ES-I3 (cell line): ENCODE measurements around the gene PRTG.
"Not testable (repeated sequence)": the region's sequence is repeated elsewhere in the genome, so short reads cannot be mapped to it uniquely, and the experiment has no call there.

Experiments
- H3K36me3 ChIP-seq: 2 replicates; pipeline ENCODE4 v1.6.1; 2013; ENCODE audit warnings: mild to moderate bottlenecking, low read length, control low read depth, moderate library complexity; ENCODE audit not compliant: insufficient read depth
- H3K4me1 ChIP-seq: 2 replicates; pipeline ENCODE4 v1.6.1; 2013; ENCODE audit warnings: mild to moderate bottlenecking, control low read depth, low read length; ENCODE audit not compliant: insufficient read depth
- H3K9ac ChIP-seq: 2 replicates; pipeline ENCODE4 v1.6.1; 2013; ENCODE audit warnings: low read depth, mild to moderate bottlenecking, low read length, moderate library complexity
- H3K9me3 ChIP-seq: 2 replicates; pipeline ENCODE4 v1.6.1; 2013; ENCODE audit warnings: mild to moderate bottlenecking, low read length, moderate library complexity; ENCODE audit not compliant: control insufficient read depth, insufficient read depth

Gene PRTG

DNA sequence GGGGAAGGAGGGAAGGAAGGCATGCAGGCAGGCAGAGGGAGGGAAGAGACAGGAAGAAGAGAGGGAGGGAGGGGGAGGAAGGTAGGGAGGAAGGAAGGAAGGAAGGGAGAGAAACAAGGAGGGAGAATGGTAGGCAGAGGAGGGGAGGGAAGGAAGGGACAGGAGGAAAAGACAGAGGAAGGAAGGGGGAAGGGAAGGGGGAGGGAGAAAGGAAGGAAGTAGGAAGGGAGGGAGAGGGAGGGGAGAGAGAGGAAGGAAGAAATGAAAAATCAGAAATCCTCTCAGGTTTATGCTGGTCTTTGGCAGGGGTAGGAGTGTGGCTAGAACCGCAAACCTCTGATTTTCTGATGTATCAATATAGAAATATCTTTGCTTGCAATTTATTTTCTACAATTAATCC, 4.2 kb downstream of the PRTG start:
- Histone ChIP-seq H3K9ac (no peak overlapping the region), H3K36me3 (no peaks in the 10 kb centered on the region), H3K4me1 (0 out of 2 replicates have a peak, but pooled peaks cover 5% of the 10 kb centered on the region), H3K9me3 (peaks cover 2% of the 10 kb centered on the region; the same call in 1 of the 2 replicates)

DNA sequence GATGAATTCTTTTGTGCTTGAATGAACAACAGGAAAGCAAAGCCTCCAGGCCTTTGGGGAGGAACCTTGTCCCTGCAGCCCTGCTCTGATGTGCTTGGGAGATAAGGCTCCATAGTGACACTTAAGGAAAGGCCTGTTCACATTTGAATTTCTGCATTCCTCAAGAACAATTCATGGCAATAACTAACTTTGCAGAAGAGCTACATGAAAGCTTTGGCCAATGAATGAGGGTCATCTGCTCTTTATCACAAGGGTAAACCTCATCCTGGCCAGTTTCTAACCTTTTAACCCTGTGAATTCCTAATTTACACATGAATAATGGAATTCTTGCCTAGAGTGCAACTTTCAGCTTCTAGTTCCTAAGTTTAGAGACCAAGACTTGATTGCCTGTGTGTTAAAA, 5.6 kb downstream of the PRTG start:
- Histone ChIP-seq H3K9ac (no peak overlapping the region), H3K4me1 (0 out of 2 replicates have a peak, but pooled peaks cover 5% of the 10 kb centered on the region), H3K36me3 (no peaks in the 10 kb centered on the region), H3K9me3 (peaks cover 2% of the 10 kb centered on the region; the same call in 1 of the 2 replicates)

- H3K36me3 ChIP-seq: no peaks in the 10 kb centered on the region
- peaks cover 2% of the 10 kb centered on the region; the same call in 1 of the 2 replicates for H3K9me3 ChIP-seq
- H3K9ac ChIP-seq: no peak overlapping the region
- H3K4me1 ChIP-seq: 0 out of 2 replicates have a peak, but pooled peaks cover 5% of the 10 kb centered on the region
Measured at GRCh38 chr15:55736756-55737155, 6.2 kb downstream of the PRTG start.

- H3K9ac ChIP-seq: no peak overlapping the region
- no peaks in the 10 kb centered on the region for H3K36me3 ChIP-seq
- peaks cover 2% of the 10 kb centered on the region; the same call in 1 of the 2 replicates for H3K9me3 ChIP-seq
- H3K4me1 ChIP-seq: no peaks in the 10 kb centered on the region
Measured at GRCh38 chr15:55734641-55735040, 8.3 kb downstream of the PRTG start.

DNA sequence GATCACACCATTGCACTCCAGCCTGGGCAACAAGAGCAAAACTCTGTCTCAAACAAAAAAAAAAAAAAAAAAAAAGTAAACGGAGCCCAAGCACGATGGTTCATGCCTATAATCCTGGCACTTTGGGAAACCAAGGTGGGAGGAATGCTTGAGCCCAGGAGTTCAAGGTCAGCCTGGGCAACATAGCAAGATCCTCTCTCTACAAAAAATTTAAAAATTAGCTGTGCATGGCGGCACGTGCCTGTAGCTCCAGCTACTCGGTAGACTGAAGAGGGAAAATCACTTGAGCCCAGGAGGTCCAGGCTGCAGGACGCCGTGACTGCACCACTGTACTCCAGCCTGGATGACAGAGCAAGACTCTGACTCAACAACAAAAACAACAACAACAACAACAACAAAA, 9.5 kb downstream of the PRTG start:
- H3K4me1 ChIP-seq, H3K9me3 ChIP-seq, H3K36me3 ChIP-seq, H3K9ac ChIP-seq: not testable (repeated sequence)

DNA sequence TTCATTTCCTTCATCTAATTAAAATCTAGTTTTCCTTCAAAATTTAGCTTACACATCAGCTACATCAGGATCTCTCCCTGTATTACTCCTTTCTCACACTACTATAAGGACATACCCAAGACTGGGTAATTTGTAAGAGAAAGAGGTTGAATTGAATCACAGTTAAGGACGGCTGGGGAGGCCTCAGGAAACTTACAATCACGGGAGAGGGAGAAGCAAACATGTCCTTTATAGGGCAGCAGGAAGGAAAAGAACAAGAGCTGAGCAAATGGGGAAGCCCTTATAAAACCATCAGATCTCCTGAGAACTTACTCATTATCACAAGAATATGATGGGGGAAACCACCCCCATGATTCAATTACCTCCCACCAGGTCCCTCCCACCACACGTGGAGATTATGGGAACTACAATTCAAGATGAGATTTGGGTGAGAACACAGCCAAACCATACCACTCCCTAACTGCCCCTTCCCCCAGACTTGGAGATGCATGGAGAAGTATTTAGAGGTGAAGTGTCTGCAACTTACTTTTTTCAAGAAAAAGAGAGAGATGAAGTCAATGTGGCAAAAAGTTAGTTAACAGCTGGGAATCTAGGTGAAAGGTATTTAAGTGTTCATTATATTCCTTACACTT, 21.3 kb downstream of the PRTG start:
- Histone ChIP-seq H3K9me3 (no peaks in the 10 kb centered on the region), H3K4me1 (no peaks in the 10 kb centered on the region), H3K9ac (no peak overlapping the region), H3K36me3 (no peaks in the 10 kb centered on the region)

- no peaks in the 10 kb centered on the region for H3K36me3 ChIP-seq
- no peak overlapping the region for H3K9ac ChIP-seq
- peaks cover 9% of the 10 kb centered on the region; the same call in 1 of the 2 replicates for H3K4me1 ChIP-seq
- no peaks in the 10 kb centered on the region for H3K9me3 ChIP-seq
Measured at GRCh38 chr15:55715355-55716076, 27.4 kb downstream of the PRTG start.

DNA sequence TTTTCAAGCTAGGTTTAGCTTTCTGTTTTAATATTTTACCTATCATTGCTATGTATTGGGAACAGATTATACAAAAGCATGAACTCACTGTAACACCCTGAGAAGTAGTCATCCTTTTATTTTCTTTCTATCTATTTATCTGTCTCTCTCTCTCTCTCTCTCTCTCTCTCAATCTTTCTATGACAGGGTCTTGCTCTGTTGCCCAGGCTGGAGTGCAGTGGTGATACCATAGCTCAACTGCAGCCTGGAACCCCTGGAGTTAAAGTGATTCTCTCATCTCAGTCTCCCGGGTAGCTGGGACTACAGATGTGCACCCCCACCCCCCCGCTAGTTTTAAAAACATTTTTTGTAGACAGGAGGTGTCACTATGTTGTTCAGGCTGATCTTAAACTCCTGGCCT, 28.9 kb downstream of the PRTG start:
- Histone ChIP-seq H3K9me3 (no peaks in the 10 kb centered on the region), H3K36me3 (no peaks in the 10 kb centered on the region), H3K9ac (no peak overlapping the region), H3K4me1 (peaks cover 9% of the 10 kb centered on the region; the same call in 1 of the 2 replicates)

DNA sequence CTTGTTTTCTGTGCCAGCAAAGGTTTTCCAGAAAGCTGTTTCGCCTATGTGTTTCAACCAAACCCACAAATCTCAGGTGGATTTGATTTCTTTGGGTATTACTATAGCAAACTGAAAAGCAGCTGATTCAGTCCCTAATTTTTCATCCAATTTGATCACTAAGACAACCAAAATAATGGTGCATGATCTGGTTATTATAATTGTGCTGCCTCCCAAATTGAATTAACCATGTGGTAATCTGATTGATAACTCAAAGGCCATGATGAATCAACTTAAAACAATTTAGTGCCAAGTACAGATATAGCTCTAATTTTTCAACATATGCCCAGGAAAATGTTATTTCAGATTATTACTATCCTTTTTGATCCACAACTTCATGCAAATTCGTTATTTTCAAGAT, 30.6 kb downstream of the PRTG start:
- no peaks in the 10 kb centered on the region for H3K9me3 ChIP-seq
- H3K4me1 ChIP-seq: peaks cover 9% of the 10 kb centered on the region; the same call in 1 of the 2 replicates
- H3K36me3 ChIP-seq: no peaks in the 10 kb centered on the region
- no peak overlapping the region for H3K9ac ChIP-seq

GRCh38 chr15:55710286-55710685, 32.7 kb downstream of the PRTG start:
- no peaks in the 10 kb centered on the region; the same call in 1 of the 2 replicates for H3K4me1 ChIP-seq
- H3K36me3 ChIP-seq: no peaks in the 10 kb centered on the region
- no peaks in the 10 kb centered on the region for H3K9me3 ChIP-seq
- H3K9ac ChIP-seq: no peak overlapping the region

DNA sequence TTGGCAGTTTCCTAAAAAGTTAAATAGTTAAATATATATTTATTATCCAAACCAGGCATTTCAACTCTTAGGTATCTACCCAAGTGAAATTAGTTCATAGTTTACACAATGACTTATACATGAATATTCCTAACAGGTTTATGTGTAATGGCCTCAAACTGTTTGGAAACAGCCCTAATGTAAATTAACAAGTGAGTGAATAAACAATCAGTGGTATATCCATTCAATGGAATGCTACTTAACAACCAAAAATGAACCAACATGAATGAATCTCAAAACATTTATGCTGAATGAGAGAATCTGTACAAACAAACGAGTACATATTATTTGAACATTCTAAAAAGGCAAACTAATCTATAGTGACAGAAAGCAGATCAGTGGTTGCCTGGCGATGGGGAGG, 33.5 kb downstream of the PRTG start:
- no peak overlapping the region for H3K9ac ChIP-seq
- no peaks in the 10 kb centered on the region for H3K4me1 ChIP-seq
- no peaks in the 10 kb centered on the region for H3K9me3 ChIP-seq

GRCh38 chr15:55708720-55709119, 34.2 kb downstream of the PRTG start:
- Histone ChIP-seq H3K9me3 (no peaks in the 10 kb centered on the region), H3K4me1 (no peaks in the 10 kb centered on the region), H3K36me3 (no peaks in the 10 kb centered on the region), H3K9ac (no peak overlapping the region)

More for the DNA sequence above, 33.5 kb downstream of the PRTG start:
- H3K36me3 ChIP-seq: no peaks in the 10 kb centered on the region

DNA sequence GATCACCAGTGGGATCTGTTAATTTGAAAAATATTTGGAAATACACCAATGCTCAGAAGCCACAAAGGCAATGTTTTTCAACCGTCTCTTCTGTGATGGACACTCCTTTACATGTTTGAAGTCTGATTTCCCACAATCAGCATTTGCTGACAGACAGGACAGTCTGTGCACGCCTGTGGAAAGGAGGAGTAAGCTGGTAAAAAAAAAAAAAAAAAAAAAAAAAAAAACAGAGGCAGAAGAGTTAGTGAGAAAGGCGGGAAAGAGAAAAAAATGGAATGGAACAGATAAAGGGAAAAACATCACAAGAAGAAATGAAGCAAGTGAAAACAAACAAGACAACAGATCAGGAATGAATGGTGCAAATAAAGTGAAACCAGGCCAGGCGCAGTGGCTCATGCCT, 35.0 kb downstream of the PRTG start:
- H3K36me3 ChIP-seq: no peaks in the 10 kb centered on the region
- no peak overlapping the region for H3K9ac ChIP-seq
- H3K4me1 ChIP-seq: no peaks in the 10 kb centered on the region
- H3K9me3 ChIP-seq: no peaks in the 10 kb centered on the region

GRCh38 chr15:55707518-55707917, 35.4 kb downstream of the PRTG start:
- Histone ChIP-seq H3K36me3 (no peaks in the 10 kb centered on the region), H3K9ac (no peak overlapping the region), H3K4me1 (no peaks in the 10 kb centered on the region), H3K9me3 (no peaks in the 10 kb centered on the region)

GRCh38 chr15:55703873-55704301, 39.1 kb downstream of the PRTG start:
- H3K9ac ChIP-seq: no peak overlapping the region
- no peaks in the 10 kb centered on the region for H3K36me3 ChIP-seq
- H3K4me1 ChIP-seq: no peaks in the 10 kb centered on the region
- no peaks in the 10 kb centered on the region for H3K9me3 ChIP-seq
